Transverse colon (tissue), 3 donors: ENCODE results near the gene DCAF8L2.

Experiments
- POLR2A ChIP-seq: fragments of 450-650 bp; IDR thresholded peaks from one replicate; pipeline ENCODE4 v1.6.1; 2016; ENCODE audit warnings: antibody characterized with exemption, mild to moderate bottlenecking, moderate library complexity
- TF ChIP-seq, protein P1 (sequence below), 5 experiments: fragments of 200-600 bp in 3 of 5; fragments of 450-650 bp in 2 of 5; sonication (generic) in 3 of 5; IDR thresholded peaks; 1 replicate in 2 of 5; 2 replicates in 3 of 5; pipeline ENCODE4 v1.5.1; 2016 to 2017; ENCODE audit warnings: antibody characterized with exemption in 5 of 5, inconsistent platforms in 3 of 5, mild to moderate bottlenecking in 2 of 5, moderate library complexity in 1 of 5

- TF ChIP-seq, protein P1, sequence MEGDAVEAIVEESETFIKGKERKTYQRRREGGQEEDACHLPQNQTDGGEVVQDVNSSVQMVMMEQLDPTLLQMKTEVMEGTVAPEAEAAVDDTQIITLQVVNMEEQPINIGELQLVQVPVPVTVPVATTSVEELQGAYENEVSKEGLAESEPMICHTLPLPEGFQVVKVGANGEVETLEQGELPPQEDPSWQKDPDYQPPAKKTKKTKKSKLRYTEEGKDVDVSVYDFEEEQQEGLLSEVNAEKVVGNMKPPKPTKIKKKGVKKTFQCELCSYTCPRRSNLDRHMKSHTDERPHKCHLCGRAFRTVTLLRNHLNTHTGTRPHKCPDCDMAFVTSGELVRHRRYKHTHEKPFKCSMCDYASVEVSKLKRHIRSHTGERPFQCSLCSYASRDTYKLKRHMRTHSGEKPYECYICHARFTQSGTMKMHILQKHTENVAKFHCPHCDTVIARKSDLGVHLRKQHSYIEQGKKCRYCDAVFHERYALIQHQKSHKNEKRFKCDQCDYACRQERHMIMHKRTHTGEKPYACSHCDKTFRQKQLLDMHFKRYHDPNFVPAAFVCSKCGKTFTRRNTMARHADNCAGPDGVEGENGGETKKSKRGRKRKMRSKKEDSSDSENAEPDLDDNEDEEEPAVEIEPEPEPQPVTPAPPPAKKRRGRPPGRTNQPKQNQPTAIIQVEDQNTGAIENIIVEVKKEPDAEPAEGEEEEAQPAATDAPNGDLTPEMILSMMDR (IDR thresholded peaks at IDR 0.05), result no peak
- no peak for TF ChIP-seq POLR2A
Observed at GRCh38 chrX:27619459-27619858, 29.3 kb downstream of the DCAF8L2 start.
